Immature natural killer cell (primary cell): ENCODE data around the gene ANKS1B. TPM values are rescaled to one million over a fixed set of nuclear protein-coding genes. Genes with fewer than 3 reads are reported as not detected.

ENCODE experiments used
- DNase-seq, 3 donors: peaks; one replicate each; pipeline ENCODE4 v3.0.0; 2022; ENCODE audit warnings: mixed read lengths in 1 of 3
- H3K27ac Mint-ChIP-seq, 6 donors: one replicate each; pipeline ENCODE4 v1.8.0; 2020; ENCODE audit warnings: mixed read lengths in 6 of 6, mild to moderate bottlenecking in 5 of 6, inconsistent platforms in 4 of 6, moderate library complexity in 3 of 6
- H3K27me3 Mint-ChIP-seq, 3 donors: one replicate each; pipeline ENCODE4 v1.8.0; 2020 to 2021; ENCODE audit warnings: low read depth in 3 of 3, mild to moderate bottlenecking in 3 of 3, mixed read lengths in 3 of 3, moderate library complexity in 3 of 3, inconsistent platforms in 1 of 3
- H3K36me3 Mint-ChIP-seq, 3 donors: one replicate each; pipeline ENCODE4 v1.8.0; 2020; ENCODE audit warnings: mixed read lengths in 3 of 3, inconsistent platforms in 2 of 3, mild to moderate bottlenecking in 2 of 3
- H3K4me1 Mint-ChIP-seq, 2 donors: one replicate each; pipeline ENCODE4 v1.8.0; 2020; ENCODE audit warnings: inconsistent platforms in 2 of 2, mild to moderate bottlenecking in 2 of 2, mixed read lengths in 2 of 2, moderate library complexity in 1 of 2
- H3K4me3 Mint-ChIP-seq, 5 donors: one replicate each; pipeline ENCODE4 v1.8.0; 2020; ENCODE audit warnings: mild to moderate bottlenecking in 5 of 5, mixed read lengths in 5 of 5, inconsistent platforms in 3 of 5, moderate library complexity in 3 of 5
- H3K9me3 Mint-ChIP-seq, 6 donors: one replicate each; pipeline ENCODE4 v1.8.0; 2020; ENCODE audit warnings: mild to moderate bottlenecking in 6 of 6, mixed read lengths in 6 of 6, inconsistent platforms in 4 of 6, moderate library complexity in 3 of 6
- polyA plus RNA-seq, 3 donors: library from polyadenylated mRNA; unstranded; fragments of 300-500 nt; fragmentation: Illumina TruSeq; gene quantifications; one replicate each; pipeline ENCODE4 v1.2.3, GENCODE V29; 2021

Gene ANKS1B
- polyA plus RNA-seq, 3 donors from 2014 or later = not detected

DNA sequence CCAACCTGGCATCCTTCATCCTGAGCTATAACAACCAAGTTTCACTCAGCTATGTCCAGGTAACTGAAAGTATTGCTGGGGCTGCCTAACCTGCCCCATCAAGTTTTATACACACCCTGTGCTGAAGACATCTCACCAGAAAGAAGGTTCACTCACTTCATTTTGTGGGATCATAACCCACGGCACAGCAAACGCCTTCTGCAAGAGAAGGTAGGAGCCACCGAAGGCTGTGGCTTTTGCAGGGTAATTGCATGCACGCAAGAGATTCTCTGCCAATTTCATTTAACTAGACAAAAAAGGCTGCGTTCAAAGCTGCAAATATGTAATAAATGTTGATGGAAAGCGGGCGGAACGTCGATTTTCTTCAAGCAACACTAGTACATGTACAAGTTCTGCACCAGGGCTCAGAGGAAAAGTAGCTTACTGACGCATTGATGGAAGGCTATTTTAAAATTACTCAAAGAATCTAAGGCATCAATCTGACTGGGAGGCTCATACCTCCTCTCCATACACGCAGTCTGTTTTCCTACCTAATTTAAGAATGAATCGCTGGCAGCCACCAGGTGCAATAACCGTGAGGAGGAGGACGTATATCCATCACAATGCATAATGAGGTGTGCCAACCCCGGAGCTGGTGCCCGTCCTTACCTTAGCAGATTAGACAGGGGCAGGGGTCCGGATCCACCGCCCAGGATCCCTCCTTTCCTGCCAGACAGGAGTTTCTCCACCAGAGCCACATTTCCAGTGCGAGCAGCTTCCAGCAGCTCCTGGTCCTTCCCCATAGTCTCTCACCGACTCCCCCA, 1.1 kb downstream of the ANKS1B start:
- peaks cover 0 to 7% (median 0%) of the 10 kb centered on the region in 3 donors for H3K36me3 Mint-ChIP-seq
- H3K4me3 Mint-ChIP-seq = peak overlapping the region; percentile 26 to 56 (median 40)
- no peak overlapping the region for H3K27ac Mint-ChIP-seq
- peaks cover 7 to 13% of the 10 kb centered on the region in 2 donors for H3K4me1 Mint-ChIP-seq
- no peak for DNase-seq
- H3K9me3 Mint-ChIP-seq = peaks cover 0 to 19% (median 2%) of the 10 kb centered on the region in 6 donors
- H3K27me3 Mint-ChIP-seq = peaks cover 13 to 19% (median 14%) of the 10 kb centered on the region in 3 donors

DNA sequence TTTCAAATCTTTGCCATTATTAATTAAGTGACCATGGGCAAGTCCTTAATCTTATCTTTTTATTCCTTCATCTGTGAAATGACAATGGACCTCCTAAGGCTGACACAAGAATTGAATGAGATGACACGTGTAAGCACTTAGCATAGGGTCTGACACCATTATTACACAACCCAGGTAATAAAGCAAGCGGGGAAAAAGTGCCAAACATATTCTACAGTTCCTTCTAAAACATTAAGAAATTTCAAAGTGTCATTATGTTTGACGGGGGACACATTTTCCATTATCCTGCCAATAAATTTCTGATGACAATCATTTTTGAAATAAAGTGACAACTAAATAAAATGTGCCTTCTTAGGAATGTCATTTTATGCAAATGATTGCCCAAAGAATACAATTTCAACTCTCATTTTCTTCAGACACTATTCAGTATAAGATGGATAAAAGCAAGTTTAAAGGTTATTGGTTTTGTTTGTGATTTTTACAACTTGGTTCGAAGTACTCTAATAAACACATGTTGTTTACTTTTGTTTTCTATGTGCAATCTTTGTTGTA, 3.0 kb downstream of the ANKS1B start:
- Mint-ChIP-seq H3K27me3 (peaks cover 11 to 18% (median 13%) of the 10 kb centered on the region in 3 donors), H3K36me3 (peaks cover 0 to 7% (median 0%) of the 10 kb centered on the region in 3 donors)

GRCh38 chr12:99979471-99979870, 5.3 kb downstream of the ANKS1B start:
- H3K4me3 Mint-ChIP-seq = no peak overlapping the region
- H3K9me3 Mint-ChIP-seq = peaks cover 0 to 14% (median 1%) of the 10 kb centered on the region in 6 donors
- no peak for DNase-seq
- peaks cover 3 to 7% of the 10 kb centered on the region in 2 donors for H3K4me1 Mint-ChIP-seq
- H3K27ac Mint-ChIP-seq = no peak overlapping the region
- peaks cover 0 to 7% (median 0%) of the 10 kb centered on the region in 3 donors for H3K36me3 Mint-ChIP-seq
- H3K27me3 Mint-ChIP-seq = peaks cover 0 to 11% (median 7%) of the 10 kb centered on the region in 3 donors

More for the DNA sequence above, 3.0 kb downstream of the ANKS1B start:
- no peak for DNase-seq
- Mint-ChIP-seq H3K4me1 (peaks cover 7 to 13% of the 10 kb centered on the region in 2 donors), H3K9me3 (peaks cover 0 to 19% (median 2%) of the 10 kb centered on the region in 6 donors), H3K4me3 (no peak overlapping the region), H3K27ac (no peak overlapping the region)

GRCh38 chr12:99978152-99978551, 6.6 kb downstream of the ANKS1B start:
- DNase-seq = no peak
- no peak overlapping the region for H3K4me3 Mint-ChIP-seq
- peaks cover 0 to 6% (median 1%) of the 10 kb centered on the region in 6 donors for H3K9me3 Mint-ChIP-seq
- peaks cover 0 to 5% (median 4%) of the 10 kb centered on the region in 3 donors for H3K27me3 Mint-ChIP-seq
- H3K36me3 Mint-ChIP-seq = peaks cover 0 to under 1% (median 0%) of the 10 kb centered on the region in 3 donors
- H3K4me1 Mint-ChIP-seq = no peaks in the 10 kb centered on the region
- no peak overlapping the region for H3K27ac Mint-ChIP-seq

DNA sequence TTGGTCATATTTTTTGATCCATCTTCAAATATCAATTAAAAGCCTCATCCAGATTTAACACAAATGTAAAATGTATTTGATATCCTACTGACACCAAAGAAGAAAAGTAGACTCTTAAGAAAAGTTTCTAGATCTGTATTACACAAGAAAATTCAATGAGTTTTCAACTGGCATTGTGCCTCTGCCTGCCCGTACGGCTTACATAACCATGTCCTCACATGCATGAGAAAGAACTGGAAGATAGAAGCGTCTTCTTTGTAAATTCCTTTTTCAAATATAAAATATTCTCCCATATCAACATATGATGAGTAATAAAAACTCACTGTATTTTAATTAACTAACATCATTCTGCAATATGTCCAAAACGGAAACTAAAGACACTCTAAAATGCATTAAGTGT, 7.2 kb downstream of the ANKS1B start:
- Mint-ChIP-seq H3K27ac (no peak overlapping the region), H3K4me1 (no peaks in the 10 kb centered on the region), H3K9me3 (peaks cover 0 to 5% (median under 1%) of the 10 kb centered on the region in 6 donors), H3K36me3 (no peaks in the 10 kb centered on the region), H3K27me3 (peaks cover 0 to 4% (median 3%) of the 10 kb centered on the region in 3 donors), H3K4me3 (no peak overlapping the region)
- no peak for DNase-seq

DNA sequence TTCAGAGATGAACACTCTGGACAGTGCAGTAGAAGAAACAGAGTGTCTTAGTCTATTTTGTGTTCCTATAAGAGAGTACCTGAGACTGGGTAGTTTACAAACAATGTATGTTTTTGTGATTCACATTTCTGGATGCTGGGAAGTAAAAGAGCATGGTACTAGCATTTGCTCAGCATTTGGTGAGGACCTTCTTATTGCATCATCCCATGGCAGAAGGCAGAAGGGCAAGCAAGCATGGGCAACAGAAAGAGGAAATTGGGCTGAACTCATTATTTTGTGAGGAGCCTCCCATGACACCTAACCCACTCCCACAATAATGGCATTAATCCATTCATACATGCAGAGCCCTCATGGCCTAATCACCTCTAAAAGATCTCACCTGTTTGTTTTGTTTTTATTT, 8.0 kb downstream of the ANKS1B start:
- H3K4me3 Mint-ChIP-seq = no peak overlapping the region
- H3K9me3 Mint-ChIP-seq = peaks cover 0 to 10% (median 1%) of the 10 kb centered on the region in 6 donors
- H3K27me3 Mint-ChIP-seq = peaks cover 0 to 4% (median 3%) of the 10 kb centered on the region in 3 donors
- H3K27ac Mint-ChIP-seq = no peak overlapping the region
- DNase-seq = no peak
- H3K4me1 Mint-ChIP-seq = no peaks in the 10 kb centered on the region
- no peaks in the 10 kb centered on the region for H3K36me3 Mint-ChIP-seq

GRCh38 chr12:99975321-99975720, 9.4 kb downstream of the ANKS1B start:
- Mint-ChIP-seq H3K27ac (no peak overlapping the region), H3K27me3 (peaks cover 0 to 4% (median 3%) of the 10 kb centered on the region in 3 donors), H3K4me1 (no peaks in the 10 kb centered on the region)

DNA sequence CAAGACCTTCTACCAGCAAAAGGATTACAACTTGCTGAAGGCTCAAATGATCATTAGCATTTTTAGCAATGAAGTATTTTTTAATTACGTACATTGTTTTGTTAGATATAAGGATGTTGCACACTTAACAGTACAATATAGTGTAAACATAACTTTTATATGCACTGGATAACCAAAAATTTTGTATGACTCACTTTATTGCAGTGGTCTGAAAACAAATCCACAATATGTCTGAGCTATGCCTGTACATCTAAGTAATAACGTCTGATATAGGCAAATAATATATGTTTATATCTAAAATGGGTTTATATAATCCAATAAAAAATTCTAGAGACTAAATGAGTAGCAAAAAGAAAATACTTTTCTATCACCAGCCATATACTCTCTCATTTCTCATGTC, 10.6 kb downstream of the ANKS1B start:
- no peaks in the 10 kb centered on the region for H3K36me3 Mint-ChIP-seq
- H3K27me3 Mint-ChIP-seq = peaks cover 0 to 4% (median 0%) of the 10 kb centered on the region in 3 donors
- H3K27ac Mint-ChIP-seq = no peak overlapping the region
- no peak for DNase-seq
- no peaks in the 10 kb centered on the region for H3K4me1 Mint-ChIP-seq
- no peak overlapping the region for H3K4me3 Mint-ChIP-seq
- peaks cover 0 to 10% (median 1%) of the 10 kb centered on the region in 6 donors for H3K9me3 Mint-ChIP-seq

More at GRCh38 chr12:99975321-99975720, 9.4 kb downstream of the ANKS1B start:
- peaks cover 0 to 10% (median 1%) of the 10 kb centered on the region in 6 donors for H3K9me3 Mint-ChIP-seq
- no peak for DNase-seq
- no peaks in the 10 kb centered on the region for H3K36me3 Mint-ChIP-seq
- H3K4me3 Mint-ChIP-seq = no peak overlapping the region

DNA sequence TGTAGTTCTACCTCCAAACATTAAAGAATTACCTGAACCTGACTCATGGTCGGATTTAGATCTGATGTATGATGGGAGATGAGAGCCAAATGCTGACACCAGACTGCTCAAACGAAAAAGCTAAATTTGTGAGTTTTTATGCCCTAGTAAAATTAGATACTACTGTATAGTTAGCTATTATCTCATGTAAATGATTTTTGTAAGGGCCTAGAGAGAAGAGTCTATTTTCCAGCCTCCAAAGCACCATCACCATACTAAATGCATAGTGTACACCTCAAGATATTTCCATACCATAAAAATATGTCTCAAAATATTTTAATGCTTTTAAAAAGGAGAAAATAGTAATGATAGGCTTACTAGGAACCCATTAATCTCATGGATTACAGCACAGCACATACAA, 18.3 kb downstream of the ANKS1B start:
- no peaks in the 10 kb centered on the region for H3K4me1 Mint-ChIP-seq
- H3K9me3 Mint-ChIP-seq = peaks cover 0 to 2% (median 0%) of the 10 kb centered on the region in 6 donors
- H3K36me3 Mint-ChIP-seq = no peaks in the 10 kb centered on the region
- peaks cover 0 to 5% (median 5%) of the 10 kb centered on the region in 3 donors for H3K27me3 Mint-ChIP-seq
- DNase-seq = no peak
- H3K27ac Mint-ChIP-seq = no peak overlapping the region
- H3K4me3 Mint-ChIP-seq = no peak overlapping the region

- no peak for DNase-seq
- Mint-ChIP-seq H3K9me3 (peaks cover 0 to 2% (median 0%) of the 10 kb centered on the region in 6 donors), H3K4me1 (no peaks in the 10 kb centered on the region), H3K27me3 (peaks cover 0 to 2% (median 0%) of the 10 kb centered on the region in 3 donors), H3K4me3 (no peak overlapping the region), H3K27ac (no peak overlapping the region), H3K36me3 (no peaks in the 10 kb centered on the region)
Measured at GRCh38 chr12:99960311-99960710, 24.4 kb downstream of the ANKS1B start.

GRCh38 chr12:99959549-99960170, 25.1 kb downstream of the ANKS1B start:
- peaks cover 0 to 2% (median 0%) of the 10 kb centered on the region in 3 donors for H3K27me3 Mint-ChIP-seq
- peaks cover 0 to 2% (median 0%) of the 10 kb centered on the region in 6 donors for H3K9me3 Mint-ChIP-seq
- no peaks in the 10 kb centered on the region for H3K4me1 Mint-ChIP-seq
- no peak overlapping the region for H3K27ac Mint-ChIP-seq
- DNase-seq = no peak
- no peak overlapping the region for H3K4me3 Mint-ChIP-seq
- no peaks in the 10 kb centered on the region for H3K36me3 Mint-ChIP-seq

DNA sequence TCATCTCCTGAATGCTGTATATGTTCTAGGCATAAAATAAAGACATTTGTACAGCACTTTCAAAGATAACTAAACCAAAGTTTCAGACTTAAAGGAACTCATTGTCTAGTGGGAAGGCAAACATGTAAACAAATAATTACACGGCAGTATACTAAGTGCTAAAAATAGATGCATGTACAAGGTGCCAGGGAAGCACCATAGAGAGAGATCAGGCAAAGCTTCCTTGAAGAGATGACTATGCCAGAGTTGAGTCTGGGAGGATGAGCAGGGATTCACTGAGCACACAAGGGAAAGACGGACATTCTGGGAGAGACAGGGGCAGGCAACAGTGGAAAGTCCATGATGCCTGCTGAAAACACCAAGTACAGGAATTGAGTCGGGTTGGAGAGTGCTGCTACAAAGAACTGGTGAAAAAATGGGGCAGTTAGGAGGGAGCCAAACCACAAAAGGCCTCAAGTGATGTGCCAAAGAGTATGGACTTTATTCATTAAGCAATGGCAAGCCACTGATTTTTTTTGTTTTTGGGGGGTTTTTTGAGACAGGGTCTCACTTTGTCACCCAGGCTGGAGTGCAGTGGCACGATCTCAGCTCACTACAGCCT, 26.8 kb downstream of the ANKS1B start:
- Mint-ChIP-seq H3K4me1 (no peaks in the 10 kb centered on the region), H3K4me3 (no peak overlapping the region), H3K27ac (no peak overlapping the region), H3K9me3 (peaks cover 0 to 3% (median 0%) of the 10 kb centered on the region in 6 donors), H3K36me3 (no peaks in the 10 kb centered on the region), H3K27me3 (no peaks in the 10 kb centered on the region)
- DNase-seq = no peak

- peaks cover 0 to 1% (median 0%) of the 10 kb centered on the region in 3 donors for H3K27me3 Mint-ChIP-seq
- H3K9me3 Mint-ChIP-seq = peaks cover 0 to 5% (median 0%) of the 10 kb centered on the region in 6 donors
- no peaks in the 10 kb centered on the region for H3K4me1 Mint-ChIP-seq
- no peaks in the 10 kb centered on the region for H3K36me3 Mint-ChIP-seq
- DNase-seq = no peak
- H3K27ac Mint-ChIP-seq = no peak overlapping the region
- H3K4me3 Mint-ChIP-seq = no peak overlapping the region
Measured at GRCh38 chr12:99954724-99955123, 30.0 kb downstream of the ANKS1B start.
